Tibial nerve (tissue), 4 donors: ENCODE results near the gene TPGS1. TPM values are rescaled to one million over a fixed set of nuclear protein-coding genes. Genes with fewer than 3 reads are reported as not detected.

Experiments used
- DNase-seq, 2 donors: peaks; one replicate each; pipeline ENCODE4 v3.0.0-alpha.2; 2019; ENCODE audit warnings: low spot score in 2 of 2
- H3K27ac ChIP-seq, 4 donors: fragments of 200-600 bp; sonication (generic) in 3 of 4; one replicate each; pipeline ENCODE4 v1.5.1; 2017 to 2019; ENCODE audit warnings: mild to moderate bottlenecking in 1 of 4
- H3K27me3 ChIP-seq, 2 donors: fragments of 200-600 bp; sonication (generic) in 1 of 2; one replicate each; pipeline versions ENCODE4 v1.5.1 to v1.6.0; 2017 to 2019
- H3K36me3 ChIP-seq, 3 donors: fragments of 200-600 bp; sonication (generic); one replicate each; pipeline ENCODE4 v1.5.1; 2018 to 2019
- H3K4me1 ChIP-seq, 4 donors: fragments of 200-600 bp; sonication (generic) in 3 of 4; one replicate each; pipeline ENCODE4 v1.5.1; 2017 to 2019
- H3K4me3 ChIP-seq, 4 donors: fragments of 200-600 bp; sonication (generic) in 3 of 4; one replicate each; pipeline ENCODE4 v1.5.1; 2017 to 2019; ENCODE audit warnings: mild to moderate bottlenecking in 1 of 4, moderate library complexity in 1 of 4
- H3K9me3 ChIP-seq, 4 donors: fragments of 200-600 bp; sonication (generic) in 3 of 4; one replicate each; pipeline ENCODE4 v1.5.1; 2017 to 2019
- EP300 ChIP-seq, 2 donors: sonication (generic); formaldehyde crosslinking; IDR thresholded peaks; one replicate each; pipeline ENCODE4 v1.6.1; 2017; ENCODE audit warnings: antibody characterized with exemption in 2 of 2, mild to moderate bottlenecking in 1 of 2
- POLR2A ChIP-seq, 2 donors: fragments of 450-650 bp; IDR thresholded peaks; one replicate each; pipeline ENCODE4 v1.6.1; 2017; ENCODE audit warnings: antibody characterized with exemption in 2 of 2, mild to moderate bottlenecking in 2 of 2, moderate library complexity in 2 of 2
- WGBS, 2 donors: methylation state at CpG; one replicate each; pipeline ENCODE4 v1.1.5; 2018; 5-methylcytosine and 5-hydroxymethylcytosine counted together
- total RNA-seq, 4 donors: library from RNA; depleted of rRNA; stranded (reverse); fragments of >200 nt; gene quantifications; one replicate each; pipeline ENCODE4 v1.1.0, GENCODE V29; 2016
- TF ChIP-seq, protein P1 (sequence below), 5 experiments: fragments of 200-600 bp in 3 of 5; fragments of 450-650 bp in 2 of 5; sonication (generic) in 3 of 5; IDR thresholded peaks; one replicate each; pipeline ENCODE4 v1.5.1; 2016 to 2019; ENCODE audit warnings: antibody characterized with exemption in 5 of 5, mild to moderate bottlenecking in 3 of 5, moderate library complexity in 2 of 5

The TPGS1 gene
- total RNA-seq, 4 donors from 2014 or later: 108 to 131 (median 115) TPM

DNA sequence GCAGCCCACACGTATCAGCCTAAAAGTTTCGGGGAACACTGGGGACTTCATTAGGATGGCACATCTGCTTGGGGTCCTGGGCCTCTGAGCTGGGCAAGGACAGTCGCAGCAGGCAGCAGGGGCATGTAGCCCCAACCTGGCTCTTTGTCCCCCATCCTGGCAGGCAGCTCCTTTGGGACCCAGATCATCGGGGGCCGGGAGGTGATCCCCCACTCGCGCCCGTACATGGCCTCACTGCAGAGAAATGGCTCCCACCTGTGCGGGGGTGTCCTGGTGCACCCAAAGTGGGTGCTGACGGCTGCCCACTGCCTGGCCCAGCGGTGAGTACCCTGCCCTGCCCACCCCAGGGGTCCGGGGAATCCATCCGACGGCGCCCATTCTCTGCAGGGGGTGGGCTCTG is 39.8 kb downstream of the TPGS1 start:
- Histone ChIP-seq H3K27me3 (no peaks in the 10 kb centered on the region), H3K9me3 (no peaks in the 10 kb centered on the region), H3K4me1 (peaks cover 0 to 7% (median 0%) of the 10 kb centered on the region in 4 donors), H3K27ac (no peak overlapping the region), H3K4me3 (no peak overlapping the region), H3K36me3 (peaks cover 0 to 13% (median 0%) of the 10 kb centered on the region in 3 donors)
- no peak for DNase-seq
- no peak for TF ChIP-seq POLR2A (IDR thresholded peaks at IDR 0.05)
- TF ChIP-seq, protein P1, sequence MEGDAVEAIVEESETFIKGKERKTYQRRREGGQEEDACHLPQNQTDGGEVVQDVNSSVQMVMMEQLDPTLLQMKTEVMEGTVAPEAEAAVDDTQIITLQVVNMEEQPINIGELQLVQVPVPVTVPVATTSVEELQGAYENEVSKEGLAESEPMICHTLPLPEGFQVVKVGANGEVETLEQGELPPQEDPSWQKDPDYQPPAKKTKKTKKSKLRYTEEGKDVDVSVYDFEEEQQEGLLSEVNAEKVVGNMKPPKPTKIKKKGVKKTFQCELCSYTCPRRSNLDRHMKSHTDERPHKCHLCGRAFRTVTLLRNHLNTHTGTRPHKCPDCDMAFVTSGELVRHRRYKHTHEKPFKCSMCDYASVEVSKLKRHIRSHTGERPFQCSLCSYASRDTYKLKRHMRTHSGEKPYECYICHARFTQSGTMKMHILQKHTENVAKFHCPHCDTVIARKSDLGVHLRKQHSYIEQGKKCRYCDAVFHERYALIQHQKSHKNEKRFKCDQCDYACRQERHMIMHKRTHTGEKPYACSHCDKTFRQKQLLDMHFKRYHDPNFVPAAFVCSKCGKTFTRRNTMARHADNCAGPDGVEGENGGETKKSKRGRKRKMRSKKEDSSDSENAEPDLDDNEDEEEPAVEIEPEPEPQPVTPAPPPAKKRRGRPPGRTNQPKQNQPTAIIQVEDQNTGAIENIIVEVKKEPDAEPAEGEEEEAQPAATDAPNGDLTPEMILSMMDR (IDR thresholded peaks at IDR 0.05): no peak
- TF ChIP-seq EP300 (IDR thresholded peaks at IDR 0.05): no peak
- WGBS, 2 donors: 83 to 90% methylated on average over 11 to 13 of the region's 15 CpGs

DNA sequence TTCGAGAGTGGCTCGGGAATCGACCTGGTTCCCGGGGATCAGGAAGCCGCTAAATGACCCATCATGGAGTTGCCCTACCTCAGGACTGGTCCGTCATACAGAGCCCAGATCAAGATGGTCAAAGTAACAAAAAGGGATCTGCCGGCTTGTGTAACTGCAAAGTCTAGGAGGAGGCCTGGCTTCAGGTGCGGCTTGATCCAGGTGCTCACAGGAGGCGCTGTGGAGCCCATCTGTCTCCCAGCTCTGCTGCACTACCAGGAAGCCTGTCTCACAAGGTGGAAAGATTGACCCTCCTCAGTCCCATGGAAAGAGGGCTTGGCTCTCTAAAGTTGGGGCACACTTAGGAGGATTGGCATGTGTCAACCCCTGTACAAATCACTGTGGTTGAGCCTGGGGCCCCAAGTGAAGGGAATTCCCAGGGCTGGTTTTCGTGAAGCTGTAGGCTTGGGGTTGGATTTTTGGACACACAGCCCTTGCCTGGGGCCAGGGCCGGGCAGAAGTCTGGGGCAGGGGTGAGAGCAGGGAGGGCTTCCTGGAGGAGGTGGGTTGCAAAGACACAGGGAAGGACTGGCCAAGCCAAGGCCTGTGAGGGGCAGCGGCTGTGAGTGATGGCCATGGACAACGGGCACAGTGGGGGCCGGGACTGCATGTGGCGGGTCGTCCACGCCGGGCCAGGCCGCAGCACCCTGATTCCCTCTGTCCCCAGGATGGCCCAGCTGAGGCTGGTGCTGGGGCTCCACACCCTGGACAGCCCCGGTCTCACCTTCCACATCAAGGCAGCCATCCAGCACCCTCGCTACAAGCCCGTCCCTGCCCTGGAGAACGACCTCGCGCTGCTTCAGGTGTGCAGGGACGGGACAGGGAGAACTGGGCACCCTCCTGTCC is 40.8 kb downstream of the TPGS1 start:
- no peaks in the 10 kb centered on the region for H3K27me3 ChIP-seq
- 82 to 86% methylated on average over 18 to 26 of the region's 26 CpGs for WGBS, 2 donors

DNA sequence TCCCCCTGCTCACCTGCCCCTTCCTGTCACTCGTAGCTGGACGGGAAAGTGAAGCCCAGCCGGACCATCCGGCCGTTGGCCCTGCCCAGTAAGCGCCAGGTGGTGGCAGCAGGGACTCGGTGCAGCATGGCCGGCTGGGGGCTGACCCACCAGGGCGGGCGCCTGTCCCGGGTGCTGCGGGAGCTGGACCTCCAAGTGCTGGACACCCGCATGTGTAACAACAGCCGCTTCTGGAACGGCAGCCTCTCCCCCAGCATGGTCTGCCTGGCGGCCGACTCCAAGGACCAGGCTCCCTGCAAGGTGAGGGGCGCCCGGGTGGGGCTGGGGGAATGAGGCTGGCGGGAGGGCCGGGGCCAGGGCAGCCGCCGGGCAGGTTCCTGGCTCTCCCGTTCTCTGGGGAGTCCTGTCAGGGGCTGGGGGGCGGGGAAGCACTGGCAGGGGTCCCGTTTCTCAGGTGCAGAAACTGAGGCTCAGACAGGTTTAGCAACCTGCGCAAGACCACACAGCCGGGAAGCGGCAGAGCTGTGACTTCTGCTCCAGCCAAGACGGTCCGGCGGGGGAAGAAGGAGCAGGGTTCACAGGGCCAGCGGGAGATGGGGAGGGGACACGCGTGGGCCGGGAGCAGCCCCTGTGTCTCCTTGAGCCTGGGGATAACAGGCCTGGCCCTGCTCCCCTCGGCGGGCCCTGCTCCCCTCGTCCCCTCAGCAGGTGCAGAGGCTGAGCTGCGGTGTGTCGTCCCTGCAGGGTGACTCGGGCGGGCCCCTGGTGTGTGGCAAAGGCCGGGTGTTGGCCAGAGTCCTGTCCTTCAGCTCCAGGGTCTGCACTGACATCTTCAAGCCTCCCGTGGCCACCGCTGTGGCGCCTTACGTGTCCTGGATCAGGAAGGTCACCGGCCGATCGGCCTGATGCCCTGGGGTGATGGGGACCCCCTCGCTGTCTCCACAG is 41.9 kb downstream of the TPGS1 start:
- H3K4me3 ChIP-seq: no peak overlapping the region
- H3K9me3 ChIP-seq: no peaks in the 10 kb centered on the region
- H3K27me3 ChIP-seq: no peaks in the 10 kb centered on the region
- 75 to 80% methylated on average over 36 of the region's 52 CpGs for WGBS, 2 donors
- peaks cover 0 to 7% (median 0%) of the 10 kb centered on the region in 4 donors for H3K4me1 ChIP-seq
- TF ChIP-seq, protein P1 (IDR thresholded peaks at IDR 0.05): no peak
- TF ChIP-seq POLR2A (IDR thresholded peaks at IDR 0.05) (no peak), EP300 (IDR thresholded peaks at IDR 0.05) (no peak)
- no peak overlapping the region for H3K27ac ChIP-seq
- no peaks in the 10 kb centered on the region for H3K36me3 ChIP-seq
- DNase-seq: no peak

More for the DNA sequence above, 40.8 kb downstream of the TPGS1 start:
- no peaks in the 10 kb centered on the region for H3K9me3 ChIP-seq
- H3K4me3 ChIP-seq: no peak overlapping the region
- peaks cover 0 to 7% (median 0%) of the 10 kb centered on the region in 4 donors for H3K4me1 ChIP-seq
- no peak for TF ChIP-seq EP300 (IDR thresholded peaks at IDR 0.05)
- TF ChIP-seq, protein P1 (IDR thresholded peaks at IDR 0.05): no peak
- TF ChIP-seq POLR2A (IDR thresholded peaks at IDR 0.05): no peak
- H3K36me3 ChIP-seq: peaks cover 0 to 4% (median 0%) of the 10 kb centered on the region in 3 donors
- H3K27ac ChIP-seq: no peak overlapping the region
- no peak for DNase-seq

DNA sequence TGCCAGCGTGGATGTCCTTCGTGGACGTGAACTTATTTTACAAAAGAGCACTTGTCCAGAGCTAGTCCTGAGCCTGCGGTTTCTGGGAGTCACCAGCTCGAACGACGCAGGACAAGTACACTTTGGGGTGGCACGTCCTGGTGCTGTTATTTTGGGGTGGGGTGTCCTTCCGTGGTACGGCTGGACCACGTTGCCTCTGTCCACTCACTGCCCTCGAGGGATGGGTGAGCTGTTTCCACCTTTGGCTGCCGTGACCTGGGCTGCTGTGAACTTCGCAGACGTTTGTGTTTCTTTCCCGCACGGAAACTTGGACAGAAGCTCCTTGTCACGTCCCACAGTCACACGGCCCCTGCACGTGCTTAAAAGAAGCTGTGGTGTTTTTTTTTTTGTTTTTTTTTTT is 47.5 kb downstream of the TPGS1 start:
- TF ChIP-seq POLR2A (IDR thresholded peaks at IDR 0.05) (no peak), EP300 (IDR thresholded peaks at IDR 0.05) (no peak)
- TF ChIP-seq, protein P1 (IDR thresholded peaks at IDR 0.05): no peak
- H3K4me3 ChIP-seq: no peak overlapping the region
- H3K4me1 ChIP-seq: peaks cover 0 to 16% (median 4%) of the 10 kb centered on the region in 4 donors
- H3K9me3 ChIP-seq: no peaks in the 10 kb centered on the region
- DNase-seq: no peak
- peaks cover 0 to 4% of the 10 kb centered on the region in 2 donors for H3K27me3 ChIP-seq
- WGBS, 2 donors: 64 to 77% methylated on average over 20 of the region's 20 CpGs
- H3K36me3 ChIP-seq: no peaks in the 10 kb centered on the region
- H3K27ac ChIP-seq: no peak overlapping the region
